Activated CD8-positive, alpha-beta memory T cell treated with anti-CD3 and anti-CD28 coated beads, Interleukin-2, amount 50 U/mL, for 1 hour (primary cell): ENCODE results near the gene COX4I1.

Experiments
- DNase-seq: peaks from one replicate; pipeline ENCODE4 v3.0.0-alpha.2; 2020; ENCODE audit errors: extremely low read depth

The COX4I1 gene

GRCh38 chr16:85840801-85841200, 41.3 kb downstream of the COX4I1 start:
- DNase-seq: no peak

DNA sequence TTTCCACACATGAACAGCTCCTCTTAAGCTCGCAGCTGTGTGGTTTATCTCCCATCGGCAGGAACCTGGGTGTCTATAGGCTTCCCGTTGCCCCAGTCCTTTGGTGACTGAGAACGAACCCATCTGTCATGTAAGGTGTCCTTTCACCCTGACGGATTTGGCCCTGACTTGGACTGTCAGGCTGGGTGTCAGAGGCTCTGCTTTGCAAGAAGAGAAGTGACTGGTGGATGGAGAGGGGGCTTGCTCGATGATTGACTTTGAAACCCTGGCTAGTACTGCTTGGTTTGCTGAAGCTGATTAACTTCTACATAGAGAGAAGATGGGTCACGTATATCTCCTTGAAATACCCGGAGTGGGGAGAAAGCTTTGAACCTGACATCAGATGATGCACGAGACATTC, 42.9 kb downstream of the COX4I1 start:
- no peak for DNase-seq

GRCh38 chr16:85842848-85843247, 43.4 kb downstream of the COX4I1 start:
- DNase-seq: no peak

DNA sequence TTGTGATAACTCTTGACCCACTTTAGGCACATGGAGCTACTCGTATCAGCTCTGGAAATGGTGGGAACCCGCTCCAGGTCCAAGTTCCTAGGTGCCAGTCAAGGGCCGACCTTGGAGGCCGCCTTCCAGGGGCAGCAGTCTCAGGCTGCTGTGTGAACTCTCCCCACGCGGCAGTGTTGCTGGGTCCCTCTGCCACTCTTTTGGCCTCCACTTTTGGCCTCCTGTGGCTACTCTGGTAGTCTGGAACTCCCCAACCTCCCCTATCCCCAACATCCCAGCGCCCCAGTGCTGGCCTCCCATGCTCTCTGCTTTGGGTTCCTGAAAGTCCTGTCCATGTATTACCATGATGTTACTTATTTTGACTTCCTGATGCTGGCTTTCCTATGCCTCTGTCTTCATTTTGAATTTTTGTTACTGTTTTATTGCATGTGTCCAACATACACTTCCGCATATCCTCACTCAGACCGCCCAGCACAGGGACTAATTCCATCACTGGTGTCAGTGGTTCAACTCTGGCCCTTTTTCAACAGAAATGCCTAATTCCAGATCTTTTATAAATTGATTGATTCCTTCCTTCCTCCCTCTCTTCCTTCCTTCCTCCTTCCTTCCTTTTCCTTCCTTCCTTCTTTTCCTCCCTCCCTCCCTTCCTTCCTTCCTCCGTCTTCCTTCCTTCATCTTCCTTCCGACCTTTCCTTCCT, 44.1 kb downstream of the COX4I1 start:
- no peak for DNase-seq

- DNase-seq: no peak
These were observed 44.6 kb downstream of the COX4I1 start for GRCh38 chr16:85844169-85844481.

GRCh38 chr16:85844786-85845185, 45.3 kb downstream of the COX4I1 start:
- no peak for DNase-seq

GRCh38 chr16:85845266-85845665, 45.8 kb downstream of the COX4I1 start:
- no peak for DNase-seq

DNA sequence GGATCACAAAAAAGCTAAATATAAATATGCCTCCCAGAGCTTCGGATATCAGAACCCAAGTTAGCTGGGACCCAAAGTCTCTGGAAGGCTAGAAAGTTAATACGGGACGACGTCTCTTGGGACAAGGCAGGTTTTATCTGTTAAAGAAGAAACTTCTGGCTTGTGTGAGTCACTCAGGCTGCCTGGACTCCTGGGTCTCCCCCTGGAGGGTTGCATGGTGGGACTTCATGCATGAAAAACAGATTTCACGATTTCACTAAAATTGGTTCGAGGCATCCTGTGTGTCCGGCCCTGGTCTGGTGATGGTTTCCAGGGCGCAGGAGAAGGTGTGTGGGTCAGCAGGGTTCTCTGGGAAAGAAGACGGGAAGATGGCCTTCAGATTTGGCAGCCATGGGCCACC, 47.0 kb downstream of the COX4I1 start:
- DNase-seq: no peak

DNA sequence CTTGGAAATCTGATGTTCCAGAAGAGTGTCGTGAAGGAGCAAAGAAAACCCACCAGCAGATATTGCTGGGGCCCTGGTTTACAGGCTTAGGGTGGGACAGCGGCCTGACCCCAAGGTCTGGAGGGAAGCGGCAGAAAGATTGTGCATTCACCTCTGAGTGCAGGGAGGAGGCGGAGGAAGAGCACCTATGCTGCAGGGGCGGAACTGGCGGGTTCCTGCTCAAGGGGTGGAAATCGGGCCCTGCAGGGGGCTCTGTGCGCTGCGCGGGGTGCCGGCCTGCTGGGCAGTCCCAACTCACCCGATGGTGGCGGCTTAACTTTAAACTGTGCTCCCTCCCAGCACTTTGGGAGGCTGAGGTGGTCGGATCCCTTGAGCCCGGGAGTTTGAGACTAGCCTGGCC, 47.5 kb downstream of the COX4I1 start:
- no peak for DNase-seq

GRCh38 chr16:85847681-85848601, 48.4 kb downstream of the COX4I1 start:
- DNase-seq: no peak

- DNase-seq: no peak
These were observed 49.5 kb downstream of the COX4I1 start for GRCh38 chr16:85848986-85849385.

DNA sequence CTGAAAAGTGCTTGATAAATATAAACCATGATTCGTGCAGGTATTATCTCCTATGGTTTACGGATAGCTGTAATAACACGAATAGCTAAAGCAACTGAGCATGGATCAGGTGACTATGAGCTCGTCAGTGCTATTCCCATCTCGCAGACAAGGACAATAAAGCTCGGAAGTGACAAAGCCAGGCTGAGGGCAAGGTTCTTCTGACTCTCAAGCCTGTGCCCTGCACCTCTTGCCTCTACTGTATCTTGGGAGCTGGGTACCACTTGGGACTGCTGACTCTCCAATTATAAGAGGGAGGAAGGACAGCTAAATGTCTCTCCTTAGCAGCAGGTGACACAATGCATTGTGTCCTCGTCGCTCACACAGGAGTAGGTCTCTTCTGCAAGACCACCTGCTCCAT, 49.9 kb downstream of the COX4I1 start:
- DNase-seq: no peak

GRCh38 chr16:85850344-85850880, 50.9 kb downstream of the COX4I1 start:
- DNase-seq: no peak

DNA sequence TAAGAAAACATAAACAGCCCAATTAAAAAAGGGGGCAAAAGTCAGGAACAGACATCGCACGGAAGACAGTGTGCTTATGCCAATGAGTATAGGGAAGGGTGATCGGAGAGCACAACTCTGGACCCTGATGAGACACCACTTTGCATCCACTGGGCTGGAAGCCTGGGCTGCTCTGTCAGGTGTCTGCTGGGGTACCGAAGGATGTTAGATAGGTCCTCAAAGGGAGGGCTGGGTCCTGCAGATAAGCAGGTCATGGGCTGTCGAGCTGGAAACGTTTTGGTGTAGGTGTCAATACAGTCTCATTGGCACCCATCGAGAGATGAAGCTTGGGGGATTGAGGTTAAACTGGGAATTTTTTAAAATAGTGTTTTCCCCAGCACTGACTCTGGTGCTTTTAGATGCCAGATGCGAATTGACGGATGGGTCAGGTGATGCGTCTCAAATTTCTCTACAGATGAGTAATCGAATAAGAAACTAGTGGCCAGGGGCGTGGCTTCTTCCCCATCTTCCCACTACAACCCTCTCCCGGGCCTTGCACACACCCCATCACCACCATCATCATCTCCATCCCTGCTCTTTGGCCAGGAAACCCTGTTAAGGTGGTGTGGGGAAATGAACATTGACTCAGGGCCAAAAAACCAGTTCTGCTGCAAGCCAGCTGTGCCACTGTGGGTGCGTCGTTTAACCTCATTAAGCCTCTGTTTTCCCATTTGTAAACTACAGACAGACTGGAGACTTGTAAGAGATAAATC, 51.7 kb downstream of the COX4I1 start:
- DNase-seq: no peak

DNA sequence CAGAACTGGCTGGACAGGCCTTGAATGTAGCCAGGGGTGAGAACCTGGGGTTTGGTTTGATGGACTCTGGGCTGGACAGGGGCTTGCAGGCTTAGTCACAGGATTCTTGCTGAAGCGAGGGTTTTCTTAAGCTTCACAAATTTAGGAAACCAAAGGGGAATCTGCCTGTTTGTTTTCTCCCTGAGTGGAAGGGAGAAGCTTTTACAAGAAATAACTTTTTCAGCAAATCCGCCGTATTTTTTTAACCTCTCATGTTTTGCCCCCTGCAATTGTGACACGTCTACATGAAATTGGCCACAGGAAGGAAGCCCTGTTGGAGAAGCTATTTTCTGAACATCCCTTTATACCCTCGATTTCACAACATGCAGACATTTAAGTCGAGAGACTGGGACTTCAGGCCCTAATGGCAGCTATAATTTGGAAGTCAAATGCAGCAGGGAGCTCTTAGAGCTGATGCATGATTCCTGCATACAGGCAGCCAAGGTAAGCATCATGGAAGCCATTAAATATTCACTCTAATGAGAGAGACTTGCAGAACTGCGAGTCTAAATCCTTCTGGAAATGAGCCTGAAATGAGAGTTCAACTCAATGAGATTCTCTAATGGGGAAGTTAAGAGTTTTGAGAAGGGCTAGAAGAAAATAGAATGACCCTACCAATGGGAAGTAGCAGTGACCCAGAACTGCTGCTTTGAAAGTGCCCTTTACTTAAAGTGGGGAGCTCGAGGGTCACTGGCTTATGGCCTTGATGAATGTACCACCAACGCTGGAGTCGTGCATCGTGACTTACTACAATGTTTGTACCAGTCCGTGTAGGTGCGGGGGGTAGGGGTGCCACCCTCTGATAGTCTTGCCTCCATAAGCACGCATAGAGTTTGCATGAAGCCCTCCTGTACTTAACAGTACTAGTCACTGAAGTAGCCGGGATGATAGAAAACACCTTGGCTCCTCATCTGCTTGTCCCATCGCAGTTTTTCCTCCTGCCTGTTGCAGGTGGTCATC, 54.4 kb downstream of the COX4I1 start:
- DNase-seq: no peak

- no peak for DNase-seq
These were observed 55.4 kb downstream of the COX4I1 start for GRCh38 chr16:85854935-85855334.

- DNase-seq: no peak
These were observed 56.6 kb downstream of the COX4I1 start for GRCh38 chr16:85856079-85856478.

GRCh38 chr16:85856585-85856984, 57.1 kb downstream of the COX4I1 start:
- no peak for DNase-seq
